Liver (tissue), 9 donors: Measurements from ENCODE around the gene INPP4B. TPM values are rescaled to one million over a fixed set of nuclear protein-coding genes. Genes with fewer than 3 reads are reported as not detected.

Source experiments
- DNase-seq: peaks from one replicate; pipeline ENCODE4 v3.0.0-alpha.2; 2017; ENCODE audit warnings: low spot score
- H3K27ac ChIP-seq, 2 donors: one replicate each; pipeline ENCODE4 v1.7.0; 2013; ENCODE audit warnings: inconsistent platforms in 2 of 2, low read length in 2 of 2, control low read depth in 1 of 2, low read depth in 1 of 2, mild to moderate bottlenecking in 1 of 2
- H3K27me3 ChIP-seq, 4 donors: one replicate each; pipeline versions ENCODE4 v1.6.1 to v1.7.0; 2013; ENCODE audit warnings: low read length in 3 of 4, inconsistent platforms in 1 of 4, mild to moderate bottlenecking in 1 of 4, moderate library complexity in 1 of 4; ENCODE audit not compliant: control insufficient read depth in 4 of 4, insufficient read depth in 4 of 4
- H3K36me3 ChIP-seq, 4 donors: one replicate each; pipeline versions ENCODE4 v1.6.1 to v1.7.0; 2013; ENCODE audit warnings: low read length in 3 of 4, mild to moderate bottlenecking in 3 of 4, low read depth in 1 of 4, moderate library complexity in 1 of 4; ENCODE audit not compliant: control insufficient read depth in 4 of 4, insufficient read depth in 3 of 4
- H3K4me1 ChIP-seq, 4 donors: one replicate each; pipeline versions ENCODE4 v1.6.1 to v1.7.0; 2013; ENCODE audit warnings: low read length in 3 of 4, mild to moderate bottlenecking in 3 of 4, moderate library complexity in 1 of 4; ENCODE audit not compliant: control insufficient read depth in 4 of 4, insufficient read depth in 4 of 4
- H3K4me3 ChIP-seq, 3 donors: one replicate each; pipeline versions ENCODE4 v1.6.1 to v1.7.0; 2013; ENCODE audit warnings: low read length in 3 of 3, control low read depth in 1 of 3, low read depth in 1 of 3, mild to moderate bottlenecking in 1 of 3
- H3K9ac ChIP-seq, 2 donors: one replicate each; pipeline ENCODE4 v1.7.0; 2013; ENCODE audit warnings: low read length in 2 of 2, mild to moderate bottlenecking in 2 of 2, moderate library complexity in 2 of 2, control low read depth in 1 of 2, low read depth in 1 of 2
- H3K9me3 ChIP-seq, 4 donors: one replicate each; pipeline versions ENCODE4 v1.6.1 to v1.7.0; 2013; ENCODE audit warnings: low read length in 3 of 4; ENCODE audit not compliant: control insufficient read depth in 4 of 4
- ATF3 ChIP-seq: IDR thresholded peaks from 2 replicates; pipeline ENCODE4 v1.6.1; 2016; ENCODE audit warnings: antibody characterized with exemption
- CTCF ChIP-seq: fragments of 150-350 bp; IDR thresholded peaks from 2 replicates; pipeline ENCODE4 v1.5.1; 2017; ENCODE audit warnings: improper control_type of control experiment, low read depth, low read length; ENCODE audit not compliant: missing input control
- EGR1 ChIP-seq, 2 donors: IDR thresholded peaks; 2 replicates each; pipeline ENCODE4 v1.6.1; 2016 to 2018; ENCODE audit warnings: antibody characterized with exemption in 2 of 2, low read depth in 2 of 2
- FOXA1 ChIP-seq: IDR thresholded peaks from 2 replicates; pipeline ENCODE4 v1.6.1; 2016; ENCODE audit warnings: antibody characterized with exemption
- FOXA2 ChIP-seq: IDR thresholded peaks from 2 replicates; pipeline ENCODE4 v1.6.1; 2016; ENCODE audit warnings: antibody characterized with exemption
- GABPA ChIP-seq, 2 donors: IDR thresholded peaks in 1 of 2; conservative IDR thresholded peaks in 1 of 2; 2 replicates each; pipeline ENCODE4 v1.6.1; 2016; ENCODE audit warnings: antibody characterized with exemption in 2 of 2, mild to moderate bottlenecking in 1 of 2, moderate library complexity in 1 of 2
- HNF4A ChIP-seq, 2 donors: conservative IDR thresholded peaks; 2 replicates each; pipeline ENCODE4 v1.6.1; 2016; ENCODE audit warnings: antibody characterized with exemption in 2 of 2, mild to moderate bottlenecking in 2 of 2
- HNF4G ChIP-seq: IDR thresholded peaks from 2 replicates; pipeline ENCODE4 v1.6.1; 2016; ENCODE audit warnings: antibody characterized with exemption
- JUND ChIP-seq, 2 donors: IDR thresholded peaks; 2 replicates each; pipeline ENCODE4 v1.6.1; 2016; ENCODE audit warnings: antibody characterized with exemption in 2 of 2
- MAX ChIP-seq: IDR thresholded peaks from 2 replicates; pipeline ENCODE4 v1.6.1; 2016; ENCODE audit warnings: antibody characterized with exemption
- RAD21 ChIP-seq, 2 donors: IDR thresholded peaks; 2 replicates each; pipeline ENCODE4 v1.6.1; 2016; ENCODE audit warnings: antibody characterized with exemption in 2 of 2, mild to moderate bottlenecking in 2 of 2
- REST ChIP-seq: IDR thresholded peaks from 2 replicates; pipeline ENCODE4 v1.6.1; 2016; ENCODE audit warnings: antibody characterized with exemption, mild to moderate bottlenecking
- RXRA ChIP-seq, 2 donors: IDR thresholded peaks; 2 replicates each; pipeline ENCODE4 v1.6.1; 2017 to 2018; ENCODE audit warnings: antibody characterized with exemption in 2 of 2, mild to moderate bottlenecking in 1 of 2
- TAF1 ChIP-seq: conservative IDR thresholded peaks from 2 replicates; pipeline ENCODE4 v1.6.1; 2016; ENCODE audit warnings: antibody characterized with exemption, mild to moderate bottlenecking
- YY1 ChIP-seq: IDR thresholded peaks from 2 replicates; pipeline ENCODE4 v1.6.1; 2016; ENCODE audit warnings: antibody characterized with exemption, mild to moderate bottlenecking
- ZBTB33 ChIP-seq: IDR thresholded peaks from 2 replicates; pipeline ENCODE4 v1.6.1; 2016; ENCODE audit warnings: antibody characterized with exemption
- WGBS: extraction: QIAGEN DNeasy Blood & Tissue Kit; methylation state at CpG from one replicate; pipeline ENCODE4 v1.1.7; 2013; 5-methylcytosine and 5-hydroxymethylcytosine counted together
- polyA plus RNA-seq, 2 donors: library from polyadenylated mRNA; stranded (reverse) in 1 of 2; unstranded in 1 of 2; fragments of 200-250 nt in 1 of 2; fragments of >200 nt in 1 of 2; fragmentation: Nextera tagmentation in 1 of 2; extraction: Ambion mirVana in 1 of 2; gene quantifications; one replicate each; pipeline versions ENCODE4 v1.2.1 to v1.2.3, GENCODE V29; 2013 to 2015
- total RNA-seq, 2 donors: library from RNA; depleted of rRNA; stranded (reverse); fragments of >200 nt; gene quantifications; one replicate each; pipeline ENCODE4 v1.2.3, GENCODE V29; 2014
- donor health status: healthy.
- donor health status: healthy.
- donor health status: healthy.
- donor health status: healthy.
- donor health status: healthy.

INPP4B gene
- total and polyA plus RNA-seq, 4 donors: 0.43 to 2.8 (median 1.6) TPM

- H3K4me1 ChIP-seq: no peaks in the 10 kb centered on the region
Measured at GRCh38 chr4:142285222-142285583, 560.9 kb downstream of the INPP4B start.

GRCh38 chr4:142284402-142285221, 561.5 kb downstream of the INPP4B start:
- WGBS: 78% methylated on average over 9 of the region's 9 CpGs
- Histone ChIP-seq H3K4me1 (no peaks in the 10 kb centered on the region), H3K4me3 (no peak overlapping the region), H3K9ac (no peak overlapping the region), H3K36me3 (no peaks in the 10 kb centered on the region), H3K9me3 (no peaks in the 10 kb centered on the region), H3K27me3 (no peaks in the 10 kb centered on the region), H3K27ac (no peak overlapping the region)
- DNase-seq: no peak
- TF ChIP-seq RXRA (IDR thresholded peaks at IDR 0.05) (no peak), YY1 (no peak), MAX (no peak), ATF3 (no peak), ZBTB33 (no peak), RAD21 (IDR thresholded peaks at IDR 0.05) (no peak), CTCF (no peak), EGR1 (IDR thresholded peaks at IDR 0.05; ENCODE audit: low read depth in 2 of 2) (no peak), REST (no peak), GABPA (IDR thresholded peaks at IDR 0.05 in 1 of 2, conservative IDR thresholded peaks at IDR 0.05 in 1 of 2) (no peak), JUND (IDR thresholded peaks at IDR 0.05) (no peak), HNF4G (no peak), FOXA1 (no peak), FOXA2 (no peak), TAF1 (no peak)

More at GRCh38 chr4:142285222-142285583, 560.9 kb downstream of the INPP4B start:
- TF ChIP-seq RAD21 (IDR thresholded peaks at IDR 0.05) (no peak), TAF1 (no peak), HNF4A (conservative IDR thresholded peaks at IDR 0.05) (no peak)
- Histone ChIP-seq H3K27me3 (no peaks in the 10 kb centered on the region), H3K9me3 (no peaks in the 10 kb centered on the region), H3K36me3 (no peaks in the 10 kb centered on the region), H3K27ac (no peak overlapping the region), H3K4me3 (no peak overlapping the region), H3K9ac (no peak overlapping the region)
- DNase-seq: no peak
